DMS153 treated with DMSO at 0.1 percent for 48 hours (cell line): Measurements from ENCODE around the gene MMEL1.
"Not testable (repeated sequence)": the region's sequence is repeated elsewhere in the genome, so short reads cannot be mapped to it uniquely, and the experiment has no call there.

Experiments used
- DNase-seq: peaks from one replicate; lab custom pipeline; 2025; ENCODE audit not compliant: unreplicated experiment; lab: John Stamatoyannopoulos, UW

MMEL1 gene

GRCh38 chr1:2628933-2629626, 3.7 kb downstream of the MMEL1 start:
- DNase-seq = no peak

GRCh38 chr1:2628191-2628932, 4.5 kb downstream of the MMEL1 start:
- DNase-seq = no peak

GRCh38 chr1:2627746-2628145, 5.1 kb downstream of the MMEL1 start:
- no peak for DNase-seq

- not testable (repeated sequence) for DNase-seq
These were observed 7.1 kb downstream of the MMEL1 start for GRCh38 chr1:2625748-2626147.

- no peak for DNase-seq
These were observed 7.5 kb downstream of the MMEL1 start for GRCh38 chr1:2625311-2625710.

- DNase-seq = no peak
These were observed 8.0 kb downstream of the MMEL1 start for GRCh38 chr1:2624735-2625300.

GRCh38 chr1:2623571-2624337, 9.1 kb downstream of the MMEL1 start:
- no peak for DNase-seq

- DNase-seq = no peak
These were observed 14.8 kb downstream of the MMEL1 start for GRCh38 chr1:2617971-2618470.

GRCh38 chr1:2614145-2614544, 18.7 kb downstream of the MMEL1 start:
- DNase-seq = no peak

GRCh38 chr1:2612591-2613365, 20.0 kb downstream of the MMEL1 start:
- DNase-seq = no peak

GRCh38 chr1:2611621-2612437, 21.0 kb downstream of the MMEL1 start:
- DNase-seq = no peak

- peak; percentile 88 for DNase-seq
These were observed 21.8 kb downstream of the MMEL1 start for GRCh38 chr1:2611031-2611501.

- no peak for DNase-seq
These were observed 22.5 kb downstream of the MMEL1 start for GRCh38 chr1:2610036-2610959.

- DNase-seq = no peak
These were observed 23.3 kb downstream of the MMEL1 start for GRCh38 chr1:2609319-2610035.

- no peak for DNase-seq
These were observed 25.1 kb downstream of the MMEL1 start for GRCh38 chr1:2607641-2608091.

- no peak for DNase-seq
These were observed 25.8 kb downstream of the MMEL1 start for GRCh38 chr1:2606881-2607621.

GRCh38 chr1:2606396-2606880, 26.4 kb downstream of the MMEL1 start:
- DNase-seq = no peak
